ENCODE results near the gene DDX20. TPM values are rescaled to one million over a fixed set of nuclear protein-coding genes. Genes with fewer than 3 reads are reported as not detected.

The DDX20 gene
- total and polyA plus RNA-seq, 4 experiments from 2014 or later: 10.1 to 26.0 (median 18.0) TPM

DNA sequence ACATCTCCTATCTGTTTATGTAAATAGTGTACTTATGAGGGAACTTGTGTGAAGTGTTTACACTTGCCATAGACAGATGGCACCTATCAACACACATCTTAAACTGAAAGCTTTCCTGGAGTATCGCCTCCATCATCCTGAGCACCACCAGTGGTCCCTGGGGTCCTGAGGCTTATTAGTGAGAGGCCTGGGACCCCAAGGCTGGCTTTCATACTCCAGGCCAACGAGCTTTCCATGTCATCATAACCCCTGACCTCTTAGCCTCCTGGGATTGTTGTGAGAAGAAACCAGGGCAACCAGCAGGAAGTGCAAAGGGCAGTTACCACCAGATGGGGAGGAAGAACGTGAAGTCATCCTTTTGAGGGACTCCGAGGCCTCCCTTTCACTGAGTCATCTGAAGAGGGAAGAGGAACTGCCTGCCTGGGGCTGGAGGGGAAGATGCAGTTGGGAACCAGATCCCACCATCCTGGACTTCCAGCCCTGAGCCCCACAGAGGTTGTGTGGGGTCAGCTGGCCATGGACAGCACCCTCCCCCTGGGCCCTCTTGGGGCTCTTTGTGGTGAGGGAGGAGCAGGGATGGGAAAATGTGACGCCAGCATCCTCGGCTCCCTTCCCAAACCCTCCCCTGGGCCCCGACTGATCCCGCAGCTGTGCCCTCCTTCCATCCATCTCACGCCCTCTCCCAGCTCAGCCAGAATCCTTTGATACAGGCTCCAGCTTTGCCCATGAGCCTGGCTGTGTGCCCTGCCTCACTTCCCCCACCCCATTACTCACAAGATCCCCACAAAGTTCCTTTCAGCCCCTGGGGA lies 22.3 kb upstream of the DDX20 start:
- Mint-ChIP-seq H3K27me3 (peaks cover 0 to 8% of the 10 kb centered on the region in 2 donors), H3K9me3 (peaks cover 0 to 2% (median 0%) of the 10 kb centered on the region in 8 donors), H3K36me3 (no peaks in the 10 kb centered on the region), H3K27ac (peak overlapping the region in 2 of 7 donors; percentile 52 to 59), H3K4me1 (peaks cover 3 to 10% (median 7%) of the 10 kb centered on the region in 4 donors), H3K4me3 (no peak overlapping the region)
- Histone ChIP-seq H3K9me3 (ENCODE audit: control insufficient read depth in 1 of 2, low read length in 2 of 2) (no peaks in the 10 kb centered on the region), H3K36me3 (ENCODE audit: insufficient read depth, low read length) (no peaks in the 10 kb centered on the region), H3K27me3 (ENCODE audit: insufficient read depth, low read length) (peaks cover 10% of the 10 kb centered on the region), H3K4me3 (ENCODE audit: low read length in 2 of 2) (no peak overlapping the region), H3K4me1 (ENCODE audit: insufficient read depth, low read length) (peaks cover 10% of the 10 kb centered on the region), H3K27ac (ENCODE audit: low read depth, low read length) (no peak overlapping the region)
- intact Hi-C loops (cut with micrococcal nuclease): no loop called here
- CTCF ChIA-PET (ENCODE audit: partially characterized antibody): interaction anchor here (1.5 kb wide), 1 partner anchor 14 kb away, joined by 5 read pairs; no protein-coding TSS in a partner anchor
- no peak for DNase-seq
- POLR2A ChIA-PET (ENCODE audit: partially characterized antibody): no interaction called here

DNA sequence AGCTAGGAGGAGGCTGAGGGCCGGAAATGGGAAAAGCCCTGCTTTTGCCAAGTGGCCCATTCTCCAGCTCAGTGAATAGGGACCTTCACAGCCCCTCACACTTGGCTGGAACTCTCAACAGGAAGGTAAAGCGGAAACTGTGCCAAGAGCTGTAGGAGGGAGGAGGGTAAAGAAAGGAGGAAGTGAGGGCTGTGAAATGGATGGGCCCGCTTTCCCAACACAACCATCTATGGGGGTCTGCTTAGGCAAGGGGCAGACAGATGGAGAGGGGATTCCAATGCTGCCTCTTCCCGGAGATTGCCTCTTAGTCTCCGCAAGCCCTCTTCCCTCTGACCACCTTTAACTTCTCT lies 21.7 kb upstream of the DDX20 start:
- H3K27me3 ChIP-seq (ENCODE audit: insufficient read depth, low read length): peaks cover 10% of the 10 kb centered on the region
- no peaks in the 10 kb centered on the region for H3K9me3 ChIP-seq (ENCODE audit: control insufficient read depth in 1 of 2, low read length in 2 of 2)
- H3K27ac ChIP-seq (ENCODE audit: low read depth, low read length): no peak overlapping the region
- no peak for DNase-seq
- H3K4me1 Mint-ChIP-seq: peaks cover 5 to 15% (median 11%) of the 10 kb centered on the region in 4 donors
- CTCF ChIA-PET (ENCODE audit: partially characterized antibody): interaction anchor here (1.5 to 1.6 kb wide), 2 partner anchors 11 to 13 kb away, joined by 3 to 5 read pairs; no protein-coding TSS in a partner anchor
- no peak overlapping the region for H3K4me3 ChIP-seq (ENCODE audit: low read length in 2 of 2)
- H3K27me3 Mint-ChIP-seq: peaks cover 0 to 11% of the 10 kb centered on the region in 2 donors
- peaks cover 0 to 2% (median 0%) of the 10 kb centered on the region in 8 donors for H3K9me3 Mint-ChIP-seq
- intact Hi-C loops (cut with micrococcal nuclease): no loop called here
- H3K4me1 ChIP-seq (ENCODE audit: insufficient read depth, low read length): peaks cover 15% of the 10 kb centered on the region
- H3K4me3 Mint-ChIP-seq: no peak overlapping the region
- no peaks in the 10 kb centered on the region for H3K36me3 ChIP-seq (ENCODE audit: insufficient read depth, low read length)
- no peak overlapping the region for H3K27ac Mint-ChIP-seq
- POLR2A ChIA-PET (ENCODE audit: partially characterized antibody): no interaction called here
- H3K36me3 Mint-ChIP-seq: no peaks in the 10 kb centered on the region

DNA sequence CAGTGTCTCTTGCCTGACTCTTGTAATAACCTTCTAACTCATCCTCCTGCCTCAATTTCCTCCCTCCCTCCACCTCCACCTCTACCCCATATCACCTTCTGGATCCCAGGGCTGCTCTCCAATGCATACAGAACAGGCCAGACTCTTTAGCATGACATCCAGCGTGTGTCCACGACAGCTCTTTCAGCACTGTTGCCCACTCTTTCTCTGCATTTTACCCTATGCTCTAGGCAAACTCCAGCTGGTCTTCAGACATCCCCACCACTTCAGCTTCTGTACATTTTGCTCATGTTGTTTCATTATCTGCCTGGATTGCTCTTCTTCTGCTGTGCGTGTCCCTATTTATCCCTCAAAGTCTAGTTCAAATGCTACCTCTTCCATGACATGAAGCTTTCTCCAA lies 21.3 kb upstream of the DDX20 start:
- Mint-ChIP-seq H3K36me3 (no peaks in the 10 kb centered on the region), H3K27me3 (peaks cover 0 to 11% of the 10 kb centered on the region in 2 donors), H3K4me3 (no peak overlapping the region), H3K27ac (no peak overlapping the region), H3K4me1 (peaks cover 5 to 15% (median 11%) of the 10 kb centered on the region in 4 donors), H3K9me3 (peaks cover 0 to 2% (median 0%) of the 10 kb centered on the region in 8 donors)
- H3K27me3 ChIP-seq (ENCODE audit: insufficient read depth, low read length): peaks cover 10% of the 10 kb centered on the region
- H3K4me1 ChIP-seq (ENCODE audit: insufficient read depth, low read length): peaks cover 15% of the 10 kb centered on the region
- CTCF ChIA-PET (ENCODE audit: partially characterized antibody): interaction anchor here (1.5 to 1.6 kb wide), 2 partner anchors 11 to 13 kb away, joined by 3 to 5 read pairs; no protein-coding TSS in a partner anchor
- no peaks in the 10 kb centered on the region for H3K36me3 ChIP-seq (ENCODE audit: insufficient read depth, low read length)
- intact Hi-C loops (cut with micrococcal nuclease): no loop called here
- H3K9me3 ChIP-seq (ENCODE audit: control insufficient read depth in 1 of 2, low read length in 2 of 2): no peaks in the 10 kb centered on the region
- no peak overlapping the region for H3K4me3 ChIP-seq (ENCODE audit: low read length in 2 of 2)
- POLR2A ChIA-PET (ENCODE audit: partially characterized antibody): no interaction called here
- DNase-seq: no peak
- no peak overlapping the region for H3K27ac ChIP-seq (ENCODE audit: low read depth, low read length)

DNA sequence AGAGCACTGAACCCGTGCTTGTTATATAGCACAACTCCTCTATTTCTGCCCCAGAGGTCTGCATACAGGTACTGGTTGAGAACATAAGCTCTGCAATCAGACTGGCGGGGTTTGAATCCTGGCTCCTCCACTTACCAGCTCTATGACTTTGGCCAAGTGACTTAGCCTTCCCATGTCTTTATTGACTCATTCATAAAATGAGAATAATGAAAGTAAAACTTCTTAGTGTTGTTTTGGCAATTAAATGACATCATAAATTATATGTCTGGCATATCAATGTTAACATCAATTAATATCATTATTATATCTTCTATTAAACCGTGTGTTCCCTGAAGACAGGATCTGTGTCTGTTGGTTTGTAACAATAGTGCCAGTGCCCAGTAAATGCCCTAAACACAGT lies 20.8 kb upstream of the DDX20 start:
- H3K27ac ChIP-seq (ENCODE audit: low read depth, low read length): no peak overlapping the region
- no peak overlapping the region for H3K27ac Mint-ChIP-seq
- no peak for DNase-seq
- peaks cover 6 to 18% (median 12%) of the 10 kb centered on the region in 4 donors for H3K4me1 Mint-ChIP-seq
- H3K4me1 ChIP-seq (ENCODE audit: insufficient read depth, low read length): peaks cover 20% of the 10 kb centered on the region
- peaks cover 2 to 13% of the 10 kb centered on the region in 2 donors for H3K27me3 Mint-ChIP-seq
- H3K9me3 ChIP-seq (ENCODE audit: control insufficient read depth in 1 of 2, low read length in 2 of 2): no peaks in the 10 kb centered on the region
- intact Hi-C loops (cut with micrococcal nuclease): no loop called here
- CTCF ChIA-PET (ENCODE audit: partially characterized antibody): interaction anchor here (1.5 to 1.6 kb wide), 2 partner anchors 12 to 13 kb away, joined by 3 to 5 read pairs; no protein-coding TSS in a partner anchor
- H3K4me3 Mint-ChIP-seq: no peak overlapping the region
- no peaks in the 10 kb centered on the region for H3K36me3 ChIP-seq (ENCODE audit: insufficient read depth, low read length)
- no peak overlapping the region for H3K4me3 ChIP-seq (ENCODE audit: low read length in 2 of 2)
- peaks cover 10% of the 10 kb centered on the region for H3K27me3 ChIP-seq (ENCODE audit: insufficient read depth, low read length)
- H3K9me3 Mint-ChIP-seq: peaks cover 0 to 2% (median 0%) of the 10 kb centered on the region in 8 donors
- POLR2A ChIA-PET (ENCODE audit: partially characterized antibody): no interaction called here
- no peaks in the 10 kb centered on the region for H3K36me3 Mint-ChIP-seq

DNA sequence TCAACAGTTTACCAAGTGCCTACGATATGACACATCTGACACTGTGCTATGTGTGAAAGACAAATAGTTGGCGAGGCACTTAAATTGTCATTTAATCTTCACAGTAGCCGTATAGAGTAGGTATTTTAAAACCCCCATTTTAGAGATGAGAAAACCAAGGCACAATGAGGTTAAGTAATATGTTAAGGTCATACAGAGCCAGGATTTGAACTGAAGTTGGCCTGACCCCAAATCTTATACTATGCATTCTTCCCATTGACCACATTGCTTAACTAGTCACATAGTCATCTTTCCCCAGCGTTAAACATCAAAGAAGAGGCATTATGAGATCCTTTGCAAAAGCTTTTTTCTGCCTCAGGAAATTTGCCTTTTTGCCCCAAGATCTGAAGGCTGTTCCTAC lies 20.4 kb upstream of the DDX20 start:
- H3K9me3 ChIP-seq (ENCODE audit: control insufficient read depth in 1 of 2, low read length in 2 of 2): no peaks in the 10 kb centered on the region
- no peak overlapping the region for H3K27ac ChIP-seq (ENCODE audit: low read depth, low read length)
- ChIA-PET CTCF (ENCODE audit: partially characterized antibody) (interaction anchor here (1.6 to 4.9 kb wide), 3 partner anchors 12 to 21 kb away, joined by 3 to 31 read pairs (median 7); no protein-coding TSS in a partner anchor), POLR2A (ENCODE audit: partially characterized antibody) (no interaction called here)
- peaks cover 10% of the 10 kb centered on the region for H3K27me3 ChIP-seq (ENCODE audit: insufficient read depth, low read length)
- no peak for DNase-seq
- H3K4me1 ChIP-seq (ENCODE audit: insufficient read depth, low read length): peaks cover 24% of the 10 kb centered on the region
- H3K27ac Mint-ChIP-seq: no peak overlapping the region
- H3K9me3 Mint-ChIP-seq: peaks cover 0 to 2% (median 0%) of the 10 kb centered on the region in 8 donors
- no peak overlapping the region for H3K4me3 Mint-ChIP-seq
- no peak overlapping the region for H3K4me3 ChIP-seq (ENCODE audit: low read length in 2 of 2)
- intact Hi-C loops (cut with micrococcal nuclease): no loop called here
- H3K36me3 Mint-ChIP-seq: no peaks in the 10 kb centered on the region
- H3K36me3 ChIP-seq (ENCODE audit: insufficient read depth, low read length): no peaks in the 10 kb centered on the region
- H3K27me3 Mint-ChIP-seq: peaks cover 3 to 15% of the 10 kb centered on the region in 2 donors
- H3K4me1 Mint-ChIP-seq: peaks cover 8 to 21% (median 15%) of the 10 kb centered on the region in 4 donors

DNA sequence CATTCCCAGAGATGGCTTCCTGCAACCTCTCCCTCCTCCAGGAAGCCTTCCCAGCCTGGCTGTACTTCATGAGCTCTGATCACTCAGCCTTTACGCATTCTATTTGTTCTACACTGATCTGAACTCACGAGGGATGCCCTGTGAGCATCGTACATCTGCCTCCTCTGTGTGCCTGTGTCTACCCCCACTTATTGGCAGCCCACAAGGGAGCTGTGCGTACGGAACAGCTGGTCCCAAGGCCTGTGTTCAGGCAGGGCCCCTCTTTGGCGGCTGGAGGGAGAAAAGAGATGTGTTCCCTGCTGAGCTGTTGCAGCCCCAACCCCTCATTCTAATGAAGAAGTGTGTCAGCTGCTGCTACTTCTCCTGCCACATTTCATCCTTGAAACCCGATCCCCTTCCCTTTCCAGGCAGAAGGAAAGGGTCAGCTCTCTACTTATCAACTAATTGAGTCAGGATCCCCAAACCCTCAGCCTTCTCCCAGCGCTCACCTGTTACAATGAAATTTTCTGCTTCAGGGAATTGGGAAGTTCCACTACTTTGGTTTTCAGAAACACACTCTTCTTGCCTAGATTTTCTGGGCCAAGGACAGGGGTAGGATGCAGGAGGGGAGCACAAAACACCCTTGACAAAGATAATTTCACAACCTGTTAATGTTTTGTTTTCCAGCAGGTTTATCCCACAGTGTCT lies 19.7 kb upstream of the DDX20 start:
- no peaks in the 10 kb centered on the region for H3K36me3 ChIP-seq (ENCODE audit: insufficient read depth, low read length)
- peaks cover 12% of the 10 kb centered on the region for H3K27me3 ChIP-seq (ENCODE audit: insufficient read depth, low read length)
- ChIA-PET POLR2A (ENCODE audit: partially characterized antibody) (interaction anchor here (5.5 kb wide), 1 partner anchor 20 kb away, joined by 47 read pairs; the partner anchor contains the start of gene DDX20), CTCF (ENCODE audit: partially characterized antibody) (interaction anchor here (1.4 to 4.9 kb wide), 3 partner anchors 11 to 21 kb away, joined by 3 to 31 read pairs (median 7); partner anchors contain the start of gene DDX20)
- peaks cover 0 to 2% (median 0%) of the 10 kb centered on the region in 8 donors for H3K9me3 Mint-ChIP-seq
- H3K4me1 ChIP-seq (ENCODE audit: insufficient read depth, low read length): peaks cover 28% of the 10 kb centered on the region
- H3K9me3 ChIP-seq (ENCODE audit: control insufficient read depth in 1 of 2, low read length in 2 of 2): no peaks in the 10 kb centered on the region
- no peak overlapping the region for H3K4me3 Mint-ChIP-seq
- intact Hi-C loops (cut with micrococcal nuclease): no loop called here
- no peak overlapping the region for H3K27ac Mint-ChIP-seq
- no peak overlapping the region for H3K4me3 ChIP-seq (ENCODE audit: low read length in 2 of 2)
- H3K27ac ChIP-seq (ENCODE audit: low read depth, low read length): no peak overlapping the region
- H3K27me3 Mint-ChIP-seq: peaks cover 6 to 18% of the 10 kb centered on the region in 2 donors
- no peak for DNase-seq
- peaks cover 10 to 26% (median 16%) of the 10 kb centered on the region in 4 donors for H3K4me1 Mint-ChIP-seq
- H3K36me3 Mint-ChIP-seq: no peaks in the 10 kb centered on the region
